Activated CD8-positive, alpha-beta memory T cell treated with anti-CD3 and anti-CD28 coated beads, Interleukin-2, amount 10 ng/mL, durations not matched to agents 7 days and 5 days (primary cell): ENCODE data around the gene RCN2. TPM values are rescaled to one million over a fixed set of nuclear protein-coding genes. Genes with fewer than 3 reads are reported as not detected.

ENCODE experiments used
- total RNA-seq, 2 experiments: library from RNA; stranded (reverse); gene quantifications; one replicate each; pipeline ENCODE4 v1.2.3, GENCODE V29; 2021

The RCN2 gene
- total RNA-seq, 2 experiments from 2014 or later, result 22.5 to 28.6 TPM

Other genes with a start within 250 kb of the RCN2 start
- gene SCAPER, start 26.4 kb upstream of the RCN2 start, total RNA-seq, result 10 to 100 TPM; 20.4 to 29.5 TPM
- gene PSTPIP1, start 63.4 kb downstream of the RCN2 start, total RNA-seq, result 100 to 1,000 TPM; 157 to 255 TPM
- gene TSPAN3, start 139.4 kb downstream of the RCN2 start, total RNA-seq, result 10 to 100 TPM; 20.9 to 29.4 TPM